HG03439 (cell line): Measurements from ENCODE around the gene B4GALT1.
A peak's percentile ranks its signal among the peaks of the same experiment; 100 is the strongest.
"Not testable (repeated sequence)": the region's sequence is repeated elsewhere in the genome, so short reads cannot be mapped to it uniquely, and the experiment has no call there.

ENCODE experiments used
- ATAC-seq: cut with Tn5 transposase; IDR thresholded peaks from one replicate; pipeline ENCODE4 v1.9.1; 2021; ENCODE audit warnings: mild to moderate bottlenecking, moderate library complexity; ENCODE audit not compliant: unreplicated experiment

Gene B4GALT1

GRCh38 chr9:33163433-33164137, 3.6 kb downstream of the B4GALT1 start:
- ATAC-seq: no peak

DNA sequence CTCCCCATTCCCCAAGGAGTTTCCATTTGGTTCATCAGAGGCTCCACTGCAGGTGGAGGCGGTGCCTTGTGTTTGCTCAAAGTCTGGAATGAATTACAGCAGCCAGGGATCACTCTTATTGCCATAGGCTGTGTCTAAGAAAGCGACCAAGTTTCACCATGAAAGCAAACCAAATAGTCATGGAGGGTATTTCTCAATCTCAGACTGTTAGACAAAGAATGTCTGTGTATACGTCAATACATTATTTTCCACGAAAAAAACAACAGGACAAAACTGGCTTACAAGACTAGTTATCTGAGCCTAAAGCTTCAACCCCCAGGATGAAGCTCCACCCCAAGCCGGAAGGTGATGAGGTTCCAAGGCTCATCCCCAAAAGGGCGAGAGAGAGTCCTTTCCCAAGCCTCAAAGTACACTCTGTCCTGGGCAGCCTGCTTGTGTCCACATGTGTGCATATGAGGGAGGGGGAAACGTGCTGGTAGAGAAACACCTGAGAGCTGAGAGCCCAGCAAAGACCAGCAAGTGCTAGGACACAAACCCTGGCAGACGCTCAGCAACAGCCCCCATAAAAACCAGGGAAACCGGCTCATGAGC, 4.3 kb downstream of the B4GALT1 start:
- no peak for ATAC-seq

DNA sequence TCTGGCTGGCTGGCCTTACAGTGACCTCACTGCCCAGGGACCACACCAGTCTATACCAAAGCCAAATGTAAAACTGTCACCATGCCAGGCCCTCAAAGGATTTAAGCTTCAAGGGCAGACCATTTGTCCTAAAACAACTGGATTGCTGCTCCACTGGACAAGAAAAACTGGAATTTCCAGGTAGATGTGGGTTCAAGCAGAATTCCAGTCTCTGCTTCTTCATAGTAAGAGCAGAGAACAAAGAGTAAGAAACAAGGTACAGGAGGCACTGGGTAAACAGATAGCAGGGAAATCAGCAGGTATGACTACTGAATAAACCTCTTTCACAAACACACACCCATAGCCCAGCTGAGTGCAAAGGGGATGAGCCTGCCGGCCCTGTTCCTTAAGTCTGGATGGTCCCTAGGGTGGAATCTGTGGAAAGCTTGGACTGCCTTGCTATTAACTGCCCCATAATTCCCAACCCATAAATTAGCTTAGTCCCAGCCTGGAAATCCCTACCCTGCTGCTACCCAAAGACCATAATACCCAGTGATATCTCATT, 5.5 kb downstream of the B4GALT1 start:
- ATAC-seq: no peak

- no peak for ATAC-seq
Measured at GRCh38 chr9:33161011-33161588, 6.0 kb downstream of the B4GALT1 start.

DNA sequence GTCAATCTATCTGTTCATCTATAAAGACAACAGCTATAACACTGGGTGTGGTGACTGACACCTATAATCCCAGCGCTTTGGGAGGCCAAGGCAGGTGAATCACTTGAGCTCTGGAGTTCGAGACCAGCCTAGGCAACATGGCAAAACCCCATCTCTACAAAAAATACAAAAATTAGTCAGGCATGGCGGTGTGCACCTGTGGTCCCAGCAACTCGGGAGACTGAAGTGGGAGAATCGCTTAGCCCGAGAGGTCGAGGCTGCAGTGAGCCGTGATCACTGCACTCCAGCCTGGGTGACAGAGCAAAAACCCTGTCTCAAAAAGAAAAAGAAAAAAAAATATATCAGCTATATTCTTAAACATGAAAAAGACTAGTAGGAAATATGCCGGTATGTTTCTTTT, 6.7 kb downstream of the B4GALT1 start:
- ATAC-seq: not testable (repeated sequence)

DNA sequence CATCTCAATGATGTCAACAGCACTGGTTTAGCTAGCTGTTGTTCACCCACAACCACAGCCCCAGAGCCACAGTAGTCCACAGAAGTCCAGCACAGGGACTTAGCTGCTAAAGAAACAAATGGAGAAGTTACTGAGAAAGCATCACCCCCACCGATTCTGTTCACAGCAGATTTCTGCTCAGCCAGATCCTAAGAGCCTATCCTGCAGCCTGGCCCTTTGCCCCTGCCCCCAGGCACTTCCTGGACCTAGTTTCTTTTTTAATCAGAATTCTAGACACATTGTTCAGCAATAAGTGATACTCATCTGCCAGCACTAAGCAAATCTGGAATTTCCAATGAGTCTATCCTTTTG, 7.4 kb downstream of the B4GALT1 start:
- ATAC-seq: no peak

DNA sequence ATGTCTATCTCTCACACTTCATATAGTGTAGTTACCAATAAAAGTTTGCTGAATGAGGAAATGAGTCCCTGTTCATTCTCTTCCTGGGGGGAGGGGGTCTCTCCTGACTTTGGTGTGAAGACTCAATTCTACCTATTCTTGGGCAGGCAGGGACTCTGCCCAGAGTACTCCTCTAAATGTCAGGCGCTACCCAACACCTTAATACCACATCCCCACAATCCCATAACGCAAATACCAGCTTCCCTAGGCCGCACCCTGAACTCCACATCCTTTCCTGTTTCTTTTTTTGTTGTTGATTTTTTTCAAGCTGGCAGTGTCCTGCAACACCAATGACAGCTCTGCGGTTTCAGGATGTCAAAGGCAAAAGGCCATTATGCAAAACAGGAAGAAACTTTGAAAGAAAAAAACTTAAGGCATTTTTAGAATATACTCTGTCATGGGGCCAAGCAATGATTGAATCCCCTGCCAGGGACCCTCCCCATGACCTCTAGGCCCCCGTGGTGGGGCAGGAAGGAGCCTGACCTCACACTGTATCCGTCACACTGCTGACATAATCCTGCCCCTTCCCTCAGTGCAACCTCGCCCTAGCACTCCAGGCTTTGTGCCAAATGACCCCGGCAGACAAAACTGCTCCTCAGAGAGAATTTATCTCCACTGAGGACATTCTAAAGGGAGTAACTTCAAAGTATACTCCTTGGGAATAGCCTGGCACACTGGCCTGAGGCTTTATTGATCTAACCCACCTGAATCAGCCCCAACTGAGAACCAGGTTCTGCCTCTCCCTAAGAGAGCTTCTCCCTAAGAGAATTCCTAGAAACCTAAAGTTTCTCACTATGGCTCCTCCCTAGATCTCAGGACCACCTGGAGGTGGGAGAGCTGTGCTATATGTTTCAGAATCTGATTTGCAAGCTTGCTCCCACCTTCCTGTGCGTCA, 8.0 kb downstream of the B4GALT1 start:
- peak; percentile 26 for ATAC-seq

DNA sequence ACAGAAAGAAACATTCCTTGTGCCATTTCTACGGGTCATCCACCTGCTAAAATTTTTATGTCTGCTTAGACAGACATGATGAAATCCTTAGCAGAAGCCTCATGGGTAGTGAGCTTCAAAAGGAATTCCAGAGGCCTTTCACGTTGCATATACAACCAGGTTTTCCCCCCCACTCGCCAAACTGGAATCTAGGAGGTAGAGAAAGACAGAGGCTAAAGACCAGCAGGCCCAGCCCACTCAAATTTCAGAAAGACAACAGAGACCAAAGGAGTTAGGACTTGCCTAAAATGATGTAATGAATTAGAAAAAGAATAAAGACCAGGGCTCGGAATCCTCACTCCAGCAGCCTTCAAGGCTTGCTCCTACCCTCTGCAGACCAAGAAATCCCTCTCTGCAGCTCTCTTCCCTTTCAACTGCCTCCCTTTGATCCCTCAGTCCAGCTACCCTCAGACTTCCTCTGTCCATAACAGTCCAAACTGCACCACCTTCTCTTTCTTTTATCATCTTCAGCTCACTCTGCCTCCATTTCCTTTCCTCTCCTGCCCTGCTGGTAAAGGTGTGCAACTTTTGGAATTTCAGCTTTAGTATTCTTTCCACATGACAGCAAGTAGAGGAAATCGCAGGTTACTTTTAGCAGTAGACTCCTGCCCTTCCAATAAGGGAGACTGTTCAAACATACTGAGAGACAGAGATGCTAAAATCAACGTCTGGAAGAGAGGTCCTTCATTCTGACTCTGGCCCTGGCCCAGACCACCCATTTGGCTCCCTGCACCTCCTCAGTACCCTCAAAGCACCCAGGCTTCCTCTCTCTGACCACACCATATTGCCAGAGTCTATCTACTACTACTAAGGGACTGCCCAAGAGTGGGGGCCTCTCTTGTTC, 8.9 kb downstream of the B4GALT1 start:
- ATAC-seq: peak; percentile 3

DNA sequence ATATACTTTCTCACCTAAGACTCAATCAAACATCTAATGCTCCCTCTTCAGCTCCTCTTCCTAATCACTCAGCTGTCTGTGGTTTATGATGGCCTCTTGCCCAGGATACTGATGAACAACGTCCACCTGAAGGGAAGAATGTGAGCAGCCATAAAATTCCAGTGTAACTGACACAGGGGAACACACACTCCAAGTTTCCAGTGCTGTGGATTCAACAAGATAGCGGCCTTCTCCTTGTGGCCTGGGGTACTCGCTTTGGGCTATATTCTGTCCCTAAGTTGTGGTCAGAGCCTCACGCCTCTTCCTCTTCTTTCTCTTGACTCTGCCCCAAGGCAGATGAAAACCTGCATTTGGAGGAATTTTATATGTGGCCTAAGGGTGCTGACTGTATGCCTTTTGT, 11.7 kb downstream of the B4GALT1 start:
- no peak for ATAC-seq

DNA sequence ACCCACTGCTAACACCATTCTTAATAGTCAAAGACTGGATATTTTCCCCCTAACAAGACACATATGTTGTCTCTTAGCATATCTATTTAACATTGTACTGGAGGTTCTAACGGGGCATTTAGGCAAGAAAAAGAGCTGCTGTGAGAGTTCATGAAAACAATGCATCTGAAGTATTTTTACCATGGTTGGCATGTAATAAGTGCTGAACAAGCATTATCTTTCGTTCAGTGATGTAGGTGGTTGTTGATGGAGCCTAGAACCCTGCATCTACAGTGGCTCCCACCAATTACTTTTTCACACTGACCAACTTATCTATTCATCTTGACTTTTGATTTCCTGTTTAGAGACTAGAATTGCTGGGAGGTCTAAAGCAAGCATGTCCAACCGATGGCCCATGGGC, 12.8 kb downstream of the B4GALT1 start:
- no peak for ATAC-seq

DNA sequence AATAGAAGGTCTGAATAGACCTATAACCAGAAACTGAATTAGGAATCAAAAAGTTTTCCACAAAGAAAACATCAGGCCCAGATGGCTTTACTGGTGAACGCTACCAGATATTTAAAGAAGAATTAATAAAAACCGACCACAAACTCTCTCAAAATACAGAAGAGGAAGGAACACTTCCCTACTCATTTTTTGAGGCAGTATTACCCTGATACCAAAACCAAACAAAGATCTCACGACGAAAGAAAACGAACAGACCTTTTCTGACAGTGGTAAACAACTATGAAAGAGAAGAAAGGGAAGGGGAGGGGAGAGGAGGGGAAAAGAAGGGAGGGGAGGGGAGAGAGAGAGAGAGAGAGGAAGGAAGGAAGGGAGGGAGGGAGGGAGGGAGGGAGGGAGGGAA, 13.5 kb downstream of the B4GALT1 start:
- ATAC-seq: no peak

GRCh38 chr9:33153001-33153400, 14.1 kb downstream of the B4GALT1 start:
- ATAC-seq: no peak

GRCh38 chr9:33151601-33152000, 15.5 kb downstream of the B4GALT1 start:
- no peak for ATAC-seq

DNA sequence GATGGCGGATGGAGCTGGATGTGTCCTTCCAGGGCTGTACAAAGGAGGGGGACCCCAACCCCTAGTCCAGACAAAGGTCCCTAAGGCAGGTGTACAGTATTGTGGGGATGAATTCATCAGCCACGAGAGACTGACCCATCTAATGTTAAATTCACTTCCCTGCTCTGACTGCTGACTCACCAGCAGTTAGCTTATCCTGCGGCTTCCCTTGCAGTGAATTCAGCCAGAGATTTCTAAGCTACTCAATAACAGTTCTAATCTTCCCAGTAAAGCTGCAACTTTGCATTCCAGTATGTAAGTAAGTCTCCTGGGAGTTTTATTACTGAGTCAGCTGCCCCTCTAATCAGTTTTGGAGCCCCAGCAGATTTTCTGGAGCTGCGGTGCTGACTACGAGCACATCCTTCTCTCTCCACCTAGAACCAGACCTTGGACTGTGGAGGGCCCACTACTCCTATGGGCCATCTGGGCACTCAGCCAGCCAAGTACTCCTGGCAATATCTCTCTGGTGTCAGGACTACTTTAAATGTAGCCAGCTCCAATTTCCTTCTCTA, 16.1 kb downstream of the B4GALT1 start:
- ATAC-seq: no peak

- no peak for ATAC-seq
Measured at GRCh38 chr9:33148367-33149014, 18.6 kb downstream of the B4GALT1 start.

GRCh38 chr9:33147416-33148169, 19.5 kb downstream of the B4GALT1 start:
- no peak for ATAC-seq

GRCh38 chr9:33146298-33146697, 20.8 kb downstream of the B4GALT1 start:
- ATAC-seq: no peak

DNA sequence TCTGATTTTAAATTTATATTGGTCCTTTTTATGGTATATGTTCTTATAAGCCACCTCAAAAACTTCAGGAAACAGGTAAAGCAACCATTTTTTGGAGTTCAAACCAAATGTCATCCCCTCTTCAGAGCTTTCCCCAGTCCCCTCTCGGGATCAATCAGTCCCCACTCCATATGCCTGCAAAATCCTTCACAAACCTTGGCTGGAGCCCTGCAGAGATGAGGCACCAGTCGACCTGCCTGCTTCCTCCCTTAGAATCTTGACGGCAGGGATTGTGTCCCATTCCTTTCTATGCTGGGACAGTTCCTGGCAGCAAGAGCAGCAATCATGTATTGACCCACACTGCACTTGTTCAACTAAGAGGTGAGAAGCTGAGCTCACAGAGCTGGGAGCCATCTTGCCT, 22.6 kb downstream of the B4GALT1 start:
- ATAC-seq: no peak

DNA sequence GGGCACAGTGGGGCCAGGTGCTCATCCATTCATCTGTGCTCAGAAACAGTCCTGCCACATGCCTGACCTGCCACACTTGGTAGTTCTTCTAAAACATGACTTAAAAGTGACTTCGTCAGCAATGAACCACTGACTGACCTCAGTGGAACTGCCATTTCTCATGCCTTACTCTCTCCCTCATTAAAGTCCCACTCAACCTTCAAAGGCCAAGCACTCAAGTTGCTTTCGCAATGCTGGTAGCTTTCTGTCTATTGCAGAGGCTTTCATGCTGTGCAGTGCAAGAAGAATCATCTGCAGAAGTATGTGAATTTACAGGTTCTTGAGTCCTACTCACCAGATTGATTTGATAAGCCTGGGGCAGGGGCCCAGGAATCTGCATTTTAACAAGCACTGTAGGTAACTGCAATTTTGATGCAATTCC, 23.9 kb downstream of the B4GALT1 start:
- ATAC-seq: no peak
